Activated gamma-delta T cell treated with anti-CD3 and anti-CD28 coated beads, Interleukin-2, amount 50 U/mL, for 16 hours (primary cell): Measurements from ENCODE around the gene CCT7.

ENCODE experiments used
- DNase-seq: peaks from one replicate; pipeline ENCODE4 v3.0.0-alpha.2; 2020; ENCODE audit warnings: low read depth

The CCT7 gene

GRCh38 chr2:73227086-73227485 is 7.0 kb upstream of the CCT7 start:
- DNase-seq, result no peak

DNA sequence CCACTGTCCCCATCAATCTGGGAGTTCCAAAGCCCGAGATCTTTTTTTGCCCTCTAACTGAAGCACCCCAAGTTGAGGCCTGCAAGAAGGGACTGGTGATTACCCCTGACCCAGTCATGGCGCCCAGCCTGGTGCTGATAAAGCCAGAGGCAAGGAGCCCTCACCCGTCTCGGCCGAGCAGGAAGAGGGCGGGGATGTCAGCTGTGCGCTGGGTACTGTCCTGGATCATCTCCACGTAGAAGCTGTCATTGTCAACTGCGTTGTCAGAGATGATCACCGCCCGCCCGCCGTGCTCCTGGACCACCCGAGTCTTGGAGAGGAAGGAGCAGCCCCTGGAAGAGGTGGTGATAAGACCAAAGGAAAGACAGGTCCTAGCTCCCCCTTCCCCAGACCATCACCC is 5.5 kb upstream of the CCT7 start:
- no peak for DNase-seq

DNA sequence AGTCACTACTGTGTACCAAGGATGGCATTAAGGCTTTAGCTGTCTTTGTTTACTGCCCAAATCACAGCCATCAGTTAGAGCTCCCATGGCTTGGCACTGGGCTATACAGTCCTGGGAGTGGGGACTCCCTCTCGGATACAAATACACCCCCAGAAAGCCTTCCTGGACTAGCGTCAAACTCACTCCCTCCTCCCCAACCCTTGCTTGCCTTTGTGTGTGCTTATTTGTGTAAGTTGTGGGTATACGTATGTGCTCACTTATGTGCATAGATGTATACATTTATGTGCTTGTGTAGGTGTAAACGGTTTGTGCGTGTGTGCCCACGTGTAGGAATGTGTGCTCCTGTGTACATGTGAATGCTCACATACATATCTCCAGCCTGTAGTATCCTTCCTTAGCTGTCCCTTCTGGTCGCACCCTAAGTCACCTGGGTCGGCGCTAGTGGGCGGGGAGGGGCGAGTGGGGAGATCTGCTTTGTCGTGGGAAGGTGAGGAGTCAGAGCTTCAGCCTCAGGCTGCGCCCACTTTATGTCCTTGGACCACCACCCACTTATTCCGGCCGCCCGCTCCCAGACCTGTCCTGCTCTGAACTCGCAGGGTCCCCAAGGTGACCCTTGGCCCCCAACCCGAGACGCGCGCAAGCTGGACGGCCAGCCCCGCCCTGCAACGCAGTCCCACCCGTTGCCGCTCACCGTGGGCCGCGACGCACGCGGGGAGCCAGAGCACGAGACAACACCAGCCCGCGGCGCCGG is 1.5 kb upstream of the CCT7 start:
- no peak for DNase-seq

DNA sequence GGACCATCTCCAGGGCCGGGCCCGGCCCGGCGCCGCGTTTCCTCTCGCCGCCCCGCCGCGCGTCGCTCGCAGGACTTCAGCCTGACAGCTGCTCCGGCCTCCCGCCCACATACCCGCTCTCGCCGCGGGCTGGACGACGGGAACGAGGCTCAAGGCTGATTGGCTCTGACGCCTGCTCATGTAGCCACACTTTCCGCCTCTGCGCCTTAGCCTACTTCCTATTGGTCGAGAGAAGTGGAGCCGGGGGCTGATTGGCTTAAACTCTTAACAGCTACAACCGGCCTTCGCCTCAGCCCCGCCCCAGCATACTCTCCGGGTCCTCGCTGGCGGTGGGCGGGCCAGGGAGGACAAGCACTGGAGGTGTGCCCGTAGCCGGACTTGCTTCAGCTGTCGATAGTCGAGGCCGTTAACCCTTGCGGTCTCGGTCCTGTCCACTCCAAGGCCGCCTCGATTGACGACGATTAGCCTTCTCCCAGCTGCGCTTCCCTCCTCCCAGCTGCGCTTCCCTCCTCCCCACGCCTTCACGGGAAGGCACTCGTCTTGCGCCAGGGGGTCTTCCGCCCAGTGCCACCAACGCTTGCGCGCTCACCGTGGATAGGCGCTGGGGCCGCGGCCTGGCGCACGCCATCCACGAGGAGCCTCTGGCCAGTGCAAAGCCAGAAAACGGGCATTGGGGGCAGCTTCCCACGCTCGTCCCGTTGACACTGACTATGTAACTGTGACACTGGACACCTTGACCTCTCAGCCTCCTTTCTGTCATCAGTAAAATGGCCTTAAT is 765 bp upstream of the CCT7 start, which contains the start of gene PRADC1:
TSS of gene PRADC1 (minus strand) at position 86 of the 778 bp plus-strand sequence. CDS start at position 7, 79 bp downstream.
- DNase-seq, result peak; percentile 90

DNA sequence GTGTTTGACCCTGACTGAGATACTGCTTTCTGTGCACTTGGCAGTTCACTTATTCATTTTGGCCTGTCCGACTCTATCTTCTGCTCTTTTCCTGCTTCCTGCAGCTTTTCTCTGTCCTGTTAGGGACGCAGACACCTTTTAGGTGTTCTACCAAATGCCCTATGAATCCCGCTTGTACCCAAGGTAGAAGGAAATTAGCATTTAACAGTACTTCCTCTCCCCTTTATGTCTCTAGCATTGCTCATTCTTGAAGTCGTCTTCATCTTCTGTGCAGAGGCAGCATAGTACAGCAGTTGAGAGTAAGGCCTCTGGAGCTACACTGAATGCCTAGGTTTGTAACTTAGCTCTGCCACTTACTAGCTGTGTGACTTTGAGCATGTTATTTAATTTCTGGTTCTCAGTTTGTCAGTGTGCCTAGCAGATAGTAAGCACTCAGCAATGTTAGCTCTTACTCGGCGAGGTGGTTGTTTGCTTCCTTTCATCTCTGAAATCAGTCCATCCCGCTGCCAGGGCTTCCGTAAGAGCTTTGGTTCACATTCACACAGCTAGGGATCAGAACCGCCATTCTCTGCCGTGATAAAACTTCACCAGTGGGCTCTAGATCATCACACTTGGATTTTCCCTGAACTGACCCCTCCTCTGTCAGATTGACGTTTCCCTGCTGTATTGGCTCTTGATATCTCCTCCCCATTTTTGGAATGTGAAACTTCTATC is 1.4 kb downstream of the CCT7 start:
- DNase-seq, result no peak

- DNase-seq, result no peak
These were observed 3.1 kb downstream of the CCT7 start for GRCh38 chr2:73237168-73237567.

DNA sequence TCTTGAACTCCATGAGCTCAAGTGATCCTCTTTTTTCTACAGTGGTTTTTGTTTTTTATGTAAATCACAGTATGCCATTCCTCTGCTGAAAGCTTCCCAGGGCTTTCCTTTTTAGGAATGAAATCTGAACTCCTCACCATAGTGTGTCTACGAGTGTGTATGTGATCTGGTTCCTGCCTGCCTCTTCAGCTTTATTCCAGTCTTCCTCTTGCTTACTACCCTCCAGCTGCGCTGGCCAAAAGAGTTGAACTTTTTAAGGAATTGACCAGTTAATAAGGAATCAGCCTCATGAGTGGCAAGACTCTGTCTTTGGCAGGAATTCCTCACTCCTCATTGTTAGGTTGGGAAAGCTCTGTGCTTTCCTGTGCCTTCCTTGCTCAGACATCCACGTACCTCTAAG is 4.0 kb downstream of the CCT7 start:
- no peak for DNase-seq

- no peak for DNase-seq
These were observed 4.9 kb downstream of the CCT7 start for GRCh38 chr2:73238976-73239375.

DNA sequence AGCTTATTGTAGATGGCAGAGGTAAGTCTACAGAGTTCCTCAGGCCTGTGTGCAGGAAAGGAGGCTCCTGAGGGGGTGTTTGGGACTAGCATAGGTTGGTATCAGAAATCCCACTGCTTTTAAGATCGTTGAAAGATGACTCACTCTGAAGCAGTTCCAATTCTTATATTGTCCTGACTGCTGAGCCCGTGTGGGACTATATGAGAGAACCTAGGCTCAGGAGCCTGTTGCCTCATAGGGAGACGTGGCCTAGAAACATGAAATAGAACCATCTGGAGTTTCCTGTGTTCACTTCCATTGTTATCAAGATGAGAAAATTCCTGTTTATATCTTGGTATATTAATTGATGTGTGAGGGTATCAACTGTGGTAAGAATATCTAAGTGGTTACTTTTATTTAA is 5.7 kb downstream of the CCT7 start:
- no peak for DNase-seq

DNA sequence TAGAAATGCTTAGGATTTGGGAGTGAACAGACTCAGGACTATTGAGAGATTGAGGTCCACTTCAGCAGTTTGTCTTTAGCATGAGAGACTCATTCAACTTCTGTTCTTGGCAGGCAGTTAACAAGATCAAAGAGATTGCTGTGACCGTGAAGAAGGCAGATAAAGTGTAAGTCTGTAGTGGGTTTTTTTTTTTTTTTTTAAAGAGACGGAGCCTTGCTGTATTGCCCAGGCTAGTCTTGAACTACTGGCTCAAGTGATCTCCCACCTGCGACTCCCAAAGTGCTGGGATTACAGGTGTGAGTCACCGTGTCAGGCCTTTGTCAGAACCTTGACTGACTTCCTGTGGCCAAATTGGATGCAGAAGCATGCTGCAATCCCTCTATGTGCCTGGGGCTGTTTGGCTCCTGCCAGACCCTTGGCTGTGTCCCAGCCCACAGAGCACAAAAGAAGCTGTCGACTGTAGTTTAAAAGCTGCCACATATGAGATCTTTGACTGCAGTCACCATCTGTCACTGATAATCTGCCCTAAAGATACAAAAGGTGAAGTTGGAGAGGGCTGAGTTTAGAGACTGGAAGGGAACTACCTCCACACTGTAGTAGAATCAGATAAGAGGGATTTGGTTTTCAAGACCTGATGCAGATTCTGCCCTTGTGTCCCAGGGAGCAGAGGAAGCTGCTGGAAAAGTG is 9.9 kb downstream of the CCT7 start:
- no peak for DNase-seq

DNA sequence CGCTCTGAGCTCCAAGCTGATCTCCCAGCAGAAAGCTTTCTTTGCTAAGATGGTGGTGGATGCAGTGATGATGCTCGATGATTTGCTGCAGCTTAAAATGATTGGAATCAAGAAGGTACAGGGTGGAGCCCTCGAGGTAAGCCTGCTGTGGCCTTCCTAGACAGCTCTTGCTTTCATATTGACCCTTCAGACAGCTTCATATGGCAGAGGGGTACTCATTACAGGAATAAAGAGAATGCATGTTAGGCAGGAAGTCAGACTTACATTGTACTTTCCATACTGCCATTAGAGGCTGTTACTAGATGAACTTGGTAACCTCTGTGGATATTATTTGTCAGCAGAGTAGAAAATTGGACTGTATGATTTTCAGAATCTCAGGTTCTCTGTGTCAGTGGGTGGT is 10.5 kb downstream of the CCT7 start:
- DNase-seq, result no peak

DNA sequence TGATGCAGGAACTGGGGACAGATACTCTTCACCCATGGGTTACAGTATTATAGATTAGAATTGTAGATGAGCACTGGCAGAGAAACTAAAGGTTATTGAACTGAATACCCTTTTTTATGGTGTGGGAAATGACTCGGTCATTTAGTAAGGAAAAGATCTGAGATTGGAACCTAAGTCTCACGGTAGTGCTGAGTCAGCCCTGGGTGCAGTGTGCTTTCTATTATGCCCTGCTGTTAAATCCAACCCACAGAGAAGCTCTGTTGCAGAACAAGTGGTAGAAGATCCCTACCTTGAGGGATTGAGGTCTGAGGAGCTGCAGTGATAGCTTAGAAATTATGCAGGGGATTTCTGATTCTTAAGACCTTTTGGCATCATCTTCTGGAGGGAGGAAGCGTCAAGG is 12.7 kb downstream of the CCT7 start:
- no peak for DNase-seq

DNA sequence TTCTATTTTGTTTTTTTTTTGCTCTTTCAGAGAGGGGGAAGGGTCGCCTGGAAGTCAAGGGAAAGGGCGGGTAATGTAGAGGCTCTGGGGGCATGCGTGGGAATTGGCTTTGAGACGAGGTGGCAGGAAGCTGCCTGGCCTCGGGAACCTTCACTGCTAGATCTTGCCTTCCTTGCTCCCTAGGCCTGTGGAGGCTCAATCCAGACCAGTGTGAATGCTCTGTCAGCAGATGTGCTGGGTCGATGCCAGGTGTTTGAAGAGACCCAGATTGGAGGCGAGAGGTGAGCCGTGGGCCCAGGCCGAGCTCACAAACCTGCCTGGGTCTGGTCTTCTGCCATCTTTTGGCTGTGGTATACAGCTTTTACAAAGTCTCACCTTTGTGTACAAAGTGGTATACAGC is 15.5 kb downstream of the CCT7 start:
- DNase-seq, result no peak

- no peak for DNase-seq
These were observed 17.1 kb downstream of the CCT7 start for GRCh38 chr2:73250872-73251846.

DNA sequence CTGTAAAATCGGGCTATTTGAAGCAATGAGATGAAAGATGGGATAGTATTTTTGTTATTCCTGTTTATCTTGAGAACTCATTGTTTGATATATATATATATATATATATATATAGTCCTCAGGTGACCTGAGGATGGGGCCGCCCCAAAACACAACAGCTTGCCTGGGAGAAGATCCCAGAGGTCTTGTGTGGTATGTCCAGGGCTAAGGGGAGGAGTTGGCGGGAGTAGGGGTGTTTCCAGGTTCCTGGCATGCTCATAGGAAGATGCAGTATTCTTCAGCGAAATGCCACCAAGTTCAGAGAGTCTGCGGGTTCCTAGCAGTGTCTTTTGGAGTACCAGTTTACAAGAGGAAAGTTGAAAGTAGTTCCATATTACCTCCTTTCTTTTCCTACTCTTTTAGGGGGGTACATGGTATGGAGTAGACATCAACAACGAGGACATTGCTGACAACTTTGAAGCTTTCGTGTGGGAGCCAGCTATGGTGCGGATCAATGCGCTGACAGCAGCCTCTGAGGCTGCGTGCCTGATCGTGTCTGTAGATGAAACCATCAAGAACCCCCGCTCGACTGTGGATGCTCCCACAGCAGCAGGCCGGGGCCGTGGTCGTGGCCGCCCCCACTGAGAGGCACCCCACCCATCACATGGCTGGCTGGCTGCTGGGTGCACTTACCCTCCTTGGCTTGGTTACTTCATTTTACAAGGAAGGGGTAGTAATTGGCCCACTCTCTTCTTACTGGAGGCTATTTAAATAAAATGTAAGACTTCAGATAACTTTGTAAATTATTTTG is 18.3 kb downstream of the CCT7 start:
- DNase-seq, result no peak

GRCh38 chr2:73253400-73253799 is 19.3 kb downstream of the CCT7 start:
- no peak for DNase-seq

GRCh38 chr2:73253901-73254300 is 19.8 kb downstream of the CCT7 start:
- no peak for DNase-seq

DNA sequence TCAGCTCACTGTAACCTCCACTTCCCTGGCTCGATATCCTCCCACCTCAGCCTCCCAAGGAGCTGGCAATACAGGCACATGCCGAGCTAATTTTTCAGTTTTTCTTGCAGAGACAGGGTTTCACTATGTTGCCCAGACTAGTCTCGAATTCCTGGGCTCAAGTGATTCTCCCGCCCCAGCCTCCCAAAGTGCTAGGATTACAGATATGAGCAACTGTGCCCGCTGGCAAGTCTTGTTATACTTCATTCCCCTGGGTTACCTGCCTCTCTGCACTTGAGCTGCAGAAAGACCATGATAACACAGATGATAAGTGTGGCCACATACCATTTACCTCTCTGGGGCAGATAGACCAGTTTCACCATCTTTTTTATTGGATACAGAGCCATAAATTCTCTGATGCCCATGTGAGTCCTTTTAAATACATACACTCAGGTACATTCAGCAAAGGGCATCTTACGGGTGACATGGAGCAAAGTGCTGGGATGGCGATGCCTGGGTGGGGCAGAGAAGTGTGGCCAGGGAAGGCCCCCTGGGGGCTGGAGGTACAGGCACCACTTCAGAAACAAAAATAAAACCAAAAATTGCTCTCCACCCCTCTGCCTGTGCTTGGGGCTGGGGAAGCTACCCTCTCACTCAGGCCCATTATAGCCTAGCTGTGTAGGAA is 20.4 kb downstream of the CCT7 start:
- no peak for DNase-seq

GRCh38 chr2:73255007-73255644 is 21.0 kb downstream of the CCT7 start:
- no peak for DNase-seq
